Breast epithelium (tissue), 4 donors: ENCODE results near the gene FMNL2. TPM values are rescaled to one million over a fixed set of nuclear protein-coding genes. Genes with fewer than 3 reads are reported as not detected.
A peak's percentile ranks its signal among the peaks of the same experiment; 100 is the strongest.

Source experiments
- DNase-seq, 2 donors: peaks; one replicate each; pipeline ENCODE4 v3.0.0-alpha.2; 2019; ENCODE audit warnings: low spot score in 2 of 2
- H3K27ac ChIP-seq, 2 donors: fragments of 200-600 bp; sonication (generic) in 1 of 2; one replicate each; pipeline ENCODE4 v1.5.1; 2016 to 2019; ENCODE audit warnings: mild to moderate bottlenecking in 1 of 2
- H3K27me3 ChIP-seq, 2 donors: fragments of 200-600 bp; sonication (generic) in 1 of 2; one replicate each; pipeline versions ENCODE4 v1.5.1 to v1.6.0; 2017 to 2019; ENCODE audit warnings: control low read depth in 1 of 2, mild to moderate bottlenecking in 1 of 2
- H3K36me3 ChIP-seq: fragments of 200-600 bp; one replicate; pipeline ENCODE4 v1.5.1; 2019
- H3K4me1 ChIP-seq, 2 donors: fragments of 200-600 bp; sonication (generic); one replicate each; pipeline ENCODE4 v1.5.1; 2016 to 2019; ENCODE audit warnings: control low read depth in 1 of 2
- H3K4me3 ChIP-seq, 3 donors: fragments of 200-600 bp; sonication (generic); 1 replicate in 2 of 3; 2 replicates in 1 of 3; pipeline ENCODE4 v1.5.1; 2016 to 2019; ENCODE audit warnings: mild to moderate bottlenecking in 3 of 3, moderate library complexity in 2 of 3
- H3K9me3 ChIP-seq, 2 donors: fragments of 200-600 bp; sonication (generic) in 1 of 2; one replicate each; pipeline ENCODE4 v1.5.1; 2016 to 2019; ENCODE audit warnings: control low read depth in 1 of 2
- POLR2A ChIP-seq: fragments of 450-650 bp; IDR thresholded peaks from one replicate; pipeline ENCODE4 v1.6.1; 2016; ENCODE audit warnings: antibody characterized with exemption, mild to moderate bottlenecking, moderate library complexity
- POLR2AphosphoS5 ChIP-seq, 3 donors: sonication (generic); formaldehyde crosslinking; IDR thresholded peaks; one replicate each; pipeline ENCODE4 v1.6.1; 2017; ENCODE audit warnings: antibody characterized with exemption in 3 of 3
- intact Hi-C: fragments of 100-400 bp; cut with DNase I; formaldehyde crosslinking; loops from one replicate; pipeline ENCODE4 v1.15.1; 2023; ENCODE audit warnings: low total_unique reads
- total RNA-seq, 3 donors: library from RNA; depleted of rRNA; stranded (reverse); fragments of >200 nt; gene quantifications; one replicate each; pipeline ENCODE4 v1.1.0, GENCODE V29; 2016
- TF ChIP-seq, protein P1 (sequence below), 3 donors: fragments of 450-650 bp; IDR thresholded peaks; one replicate each; pipeline ENCODE4 v1.5.1; 2016 to 2017; ENCODE audit warnings: antibody characterized with exemption in 3 of 3, mild to moderate bottlenecking in 3 of 3, moderate library complexity in 3 of 3

The FMNL2 gene
- total RNA-seq, 3 donors from 2014 or later = 36.1 to 78.1 (median 40.0) TPM

DNA sequence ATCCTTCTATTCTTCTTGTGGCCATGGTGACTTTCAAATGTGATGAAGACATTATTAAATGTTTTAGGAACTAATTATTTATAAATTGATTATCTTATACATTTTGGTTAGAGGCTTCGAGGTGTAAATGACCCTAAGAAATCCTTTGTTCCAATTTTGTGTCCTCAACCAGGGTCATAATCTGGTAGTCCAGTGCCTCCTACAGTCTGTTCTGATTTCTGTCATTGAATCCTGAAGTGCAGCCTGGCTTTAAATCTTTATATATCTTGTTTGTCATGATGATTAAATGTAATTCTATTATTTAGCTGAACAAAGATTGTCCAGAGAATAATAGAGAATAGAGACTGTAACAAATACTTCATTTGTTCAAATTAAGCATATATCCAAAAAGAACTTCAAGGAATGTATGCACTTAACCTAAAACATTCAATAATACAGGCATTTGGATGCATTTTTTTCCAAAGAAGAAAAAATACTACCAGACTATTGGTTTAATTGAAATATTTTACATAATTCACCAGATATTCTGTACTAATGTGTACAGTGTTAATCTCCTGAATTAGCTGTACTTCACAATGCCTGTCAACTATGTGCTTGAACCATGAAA is 292.5 kb downstream of the FMNL2 start:
- no peak for DNase-seq
- intact Hi-C loops = loop anchor here (10.0 kb wide), 1 partner anchor 433 kb away; no protein-coding TSS in a partner anchor
- Histone ChIP-seq H3K27ac (no peak overlapping the region), H3K27me3 (no peaks in the 10 kb centered on the region), H3K4me3 (no peak overlapping the region), H3K9me3 (no peaks in the 10 kb centered on the region), H3K36me3 (no peaks in the 10 kb centered on the region), H3K4me1 (no peaks in the 10 kb centered on the region)
- TF ChIP-seq, protein P1, sequence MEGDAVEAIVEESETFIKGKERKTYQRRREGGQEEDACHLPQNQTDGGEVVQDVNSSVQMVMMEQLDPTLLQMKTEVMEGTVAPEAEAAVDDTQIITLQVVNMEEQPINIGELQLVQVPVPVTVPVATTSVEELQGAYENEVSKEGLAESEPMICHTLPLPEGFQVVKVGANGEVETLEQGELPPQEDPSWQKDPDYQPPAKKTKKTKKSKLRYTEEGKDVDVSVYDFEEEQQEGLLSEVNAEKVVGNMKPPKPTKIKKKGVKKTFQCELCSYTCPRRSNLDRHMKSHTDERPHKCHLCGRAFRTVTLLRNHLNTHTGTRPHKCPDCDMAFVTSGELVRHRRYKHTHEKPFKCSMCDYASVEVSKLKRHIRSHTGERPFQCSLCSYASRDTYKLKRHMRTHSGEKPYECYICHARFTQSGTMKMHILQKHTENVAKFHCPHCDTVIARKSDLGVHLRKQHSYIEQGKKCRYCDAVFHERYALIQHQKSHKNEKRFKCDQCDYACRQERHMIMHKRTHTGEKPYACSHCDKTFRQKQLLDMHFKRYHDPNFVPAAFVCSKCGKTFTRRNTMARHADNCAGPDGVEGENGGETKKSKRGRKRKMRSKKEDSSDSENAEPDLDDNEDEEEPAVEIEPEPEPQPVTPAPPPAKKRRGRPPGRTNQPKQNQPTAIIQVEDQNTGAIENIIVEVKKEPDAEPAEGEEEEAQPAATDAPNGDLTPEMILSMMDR (IDR thresholded peaks at IDR 0.05) = peak in 2 of 3 donors; percentile 39 to 54
- no peak for TF ChIP-seq POLR2A

- Histone ChIP-seq H3K36me3 (no peaks in the 10 kb centered on the region), H3K27me3 (no peaks in the 10 kb centered on the region), H3K9me3 (no peaks in the 10 kb centered on the region), H3K4me1 (no peaks in the 10 kb centered on the region), H3K27ac (no peak overlapping the region), H3K4me3 (no peak overlapping the region)
- no peak for DNase-seq
- intact Hi-C loops = loop anchor here (10.0 kb wide), 1 partner anchor 434 kb away; no protein-coding TSS in a partner anchor
- TF ChIP-seq, protein P1 (IDR thresholded peaks at IDR 0.05) = no peak
- TF ChIP-seq POLR2AphosphoS5 (IDR thresholded peaks at IDR 0.05) (no peak), POLR2A (no peak)
Measured at GRCh38 chr2:152629202-152629601, 294.2 kb downstream of the FMNL2 start.

- no peak overlapping the region for H3K27ac ChIP-seq
- no peaks in the 10 kb centered on the region for H3K4me1 ChIP-seq
- H3K9me3 ChIP-seq = no peaks in the 10 kb centered on the region
- no peaks in the 10 kb centered on the region for H3K36me3 ChIP-seq
- intact Hi-C loops = no loop called here
- TF ChIP-seq, protein P1 (IDR thresholded peaks at IDR 0.05) = no peak
- TF ChIP-seq POLR2AphosphoS5 (IDR thresholded peaks at IDR 0.05) (no peak), POLR2A (no peak)
- H3K4me3 ChIP-seq = no peak overlapping the region
- no peak for DNase-seq
- no peaks in the 10 kb centered on the region for H3K27me3 ChIP-seq
Measured at GRCh38 chr2:152630466-152630865, 295.5 kb downstream of the FMNL2 start.

- no peak overlapping the region for H3K4me3 ChIP-seq
- H3K9me3 ChIP-seq = no peaks in the 10 kb centered on the region
- H3K27me3 ChIP-seq = no peaks in the 10 kb centered on the region
- intact Hi-C loops = loop anchor here (2.0 kb wide), 1 partner anchor 58 kb away; no protein-coding TSS in a partner anchor
- no peak for DNase-seq
- H3K4me1 ChIP-seq = no peaks in the 10 kb centered on the region
- H3K27ac ChIP-seq = no peak overlapping the region
- TF ChIP-seq POLR2A (no peak), POLR2AphosphoS5 (IDR thresholded peaks at IDR 0.05) (no peak)
- TF ChIP-seq, protein P1 (IDR thresholded peaks at IDR 0.05) = no peak
- H3K36me3 ChIP-seq = no peaks in the 10 kb centered on the region
Measured at GRCh38 chr2:152632736-152633135, 297.8 kb downstream of the FMNL2 start.

DNA sequence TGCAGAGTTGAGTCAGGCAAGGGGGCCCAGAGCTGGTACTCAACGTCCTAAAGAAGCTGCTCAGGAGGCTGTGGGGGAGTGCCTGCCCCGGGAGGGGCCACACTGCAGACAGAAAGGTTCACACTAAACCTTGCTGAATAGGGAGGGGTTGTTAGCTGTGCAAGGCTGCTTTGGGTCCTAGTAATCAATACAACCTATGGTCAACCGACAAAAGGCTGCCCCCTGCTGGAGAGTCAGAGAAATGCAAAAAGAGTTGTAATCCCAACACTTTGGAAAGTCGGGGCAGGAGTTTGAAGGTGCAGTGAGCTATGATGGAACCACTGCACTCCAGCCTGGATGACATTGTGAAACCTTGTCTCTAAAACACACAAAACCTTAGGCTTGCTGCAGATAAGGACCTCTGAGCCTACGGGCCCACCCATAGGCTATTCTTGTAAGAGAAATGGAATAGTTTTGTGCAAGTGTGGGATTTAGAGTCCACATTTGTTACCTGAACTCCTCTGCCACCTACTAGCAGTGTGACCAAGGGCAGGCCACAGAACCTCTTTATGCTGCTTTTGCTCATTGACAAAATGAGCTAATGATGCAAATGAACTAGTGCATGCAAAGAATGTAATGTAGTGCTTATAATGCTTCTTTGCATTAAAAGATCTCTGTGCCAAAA is 300.8 kb downstream of the FMNL2 start:
- Histone ChIP-seq H3K4me3 (no peak overlapping the region), H3K9me3 (no peaks in the 10 kb centered on the region), H3K36me3 (peaks cover 5% of the 10 kb centered on the region), H3K27me3 (no peaks in the 10 kb centered on the region), H3K27ac (no peak overlapping the region), H3K4me1 (no peaks in the 10 kb centered on the region)
- peak in 1 of 2 donors; percentile 59 for DNase-seq
- TF ChIP-seq, protein P1 (IDR thresholded peaks at IDR 0.05) = peak; percentile 71 to 76 (median 74)
- TF ChIP-seq POLR2AphosphoS5 (IDR thresholded peaks at IDR 0.05) (no peak), POLR2A (no peak)
- intact Hi-C loops = no loop called here
